IPS-NIHi7 (cell line): ENCODE measurements around the gene MATR3.
A peak's percentile ranks its signal among the peaks of the same experiment; 100 is the strongest.
"Not testable (repeated sequence)": the region's sequence is repeated elsewhere in the genome, so short reads cannot be mapped to it uniquely, and the experiment has no call there.

Source experiments
- DNase-seq: peaks from one replicate; pipeline ENCODE4 v3.0.0; 2012; ENCODE audit warnings: mixed read lengths; ENCODE audit errors: extremely low spot score

MATR3 gene

GRCh38 chr5:139296198-139296597, 2.7 kb downstream of the MATR3 start:
- DNase-seq: no peak

GRCh38 chr5:139296862-139297326, 3.4 kb downstream of the MATR3 start:
- no peak for DNase-seq

DNA sequence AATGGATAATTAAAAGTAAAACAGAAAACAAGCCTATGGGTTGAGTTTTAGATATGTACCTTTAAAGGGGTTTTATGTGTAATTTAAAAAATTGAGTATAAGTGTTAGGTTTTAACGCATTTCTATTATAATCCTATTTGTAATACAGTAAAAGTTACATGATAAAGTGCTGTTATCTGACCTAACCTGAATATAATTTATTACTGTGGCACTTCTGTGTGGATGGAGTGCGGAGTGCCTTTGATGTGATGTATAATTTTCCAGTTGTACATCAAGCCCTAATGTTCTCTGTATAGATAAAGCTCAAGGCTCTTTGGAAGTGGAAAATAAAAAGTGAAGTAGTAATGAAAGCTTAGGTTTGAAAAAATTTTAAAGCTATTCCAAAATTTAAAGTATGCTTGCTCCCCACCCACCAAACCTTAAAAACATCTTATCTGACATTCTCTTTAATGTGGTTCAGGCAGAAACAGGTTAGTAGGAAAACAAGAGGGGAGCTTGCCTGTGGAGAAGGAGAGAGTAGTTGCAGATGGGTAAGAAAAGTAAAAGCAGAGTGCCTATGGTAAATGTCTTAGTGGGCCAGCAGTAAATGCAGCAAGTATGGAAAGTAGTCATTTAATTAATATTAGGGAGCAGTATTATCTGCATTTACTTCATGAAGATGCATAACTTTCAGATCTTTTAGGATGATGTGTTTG, 4.0 kb downstream of the MATR3 start:
- no peak for DNase-seq

GRCh38 chr5:139298242-139298641, 4.7 kb downstream of the MATR3 start:
- no peak for DNase-seq

DNA sequence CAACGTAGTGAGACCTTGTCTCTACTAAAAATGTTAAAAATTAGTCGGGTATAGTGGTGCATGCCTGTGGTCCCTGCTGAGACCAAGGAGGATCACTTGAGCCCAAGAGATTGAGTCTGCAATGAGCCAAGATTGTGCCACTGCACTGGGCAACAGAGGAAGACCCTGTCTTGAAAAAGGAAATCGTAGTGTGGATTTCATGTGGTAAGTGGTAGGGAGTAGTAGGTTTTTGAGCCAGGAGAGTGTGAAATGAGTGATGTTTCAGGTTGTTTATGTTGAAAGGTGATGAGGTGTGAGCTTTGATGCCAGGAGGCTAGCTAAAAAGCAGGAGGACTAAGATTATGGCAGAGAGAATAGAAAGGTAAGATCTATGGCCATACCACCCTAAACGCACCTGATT, 5.9 kb downstream of the MATR3 start:
- no peak for DNase-seq

DNA sequence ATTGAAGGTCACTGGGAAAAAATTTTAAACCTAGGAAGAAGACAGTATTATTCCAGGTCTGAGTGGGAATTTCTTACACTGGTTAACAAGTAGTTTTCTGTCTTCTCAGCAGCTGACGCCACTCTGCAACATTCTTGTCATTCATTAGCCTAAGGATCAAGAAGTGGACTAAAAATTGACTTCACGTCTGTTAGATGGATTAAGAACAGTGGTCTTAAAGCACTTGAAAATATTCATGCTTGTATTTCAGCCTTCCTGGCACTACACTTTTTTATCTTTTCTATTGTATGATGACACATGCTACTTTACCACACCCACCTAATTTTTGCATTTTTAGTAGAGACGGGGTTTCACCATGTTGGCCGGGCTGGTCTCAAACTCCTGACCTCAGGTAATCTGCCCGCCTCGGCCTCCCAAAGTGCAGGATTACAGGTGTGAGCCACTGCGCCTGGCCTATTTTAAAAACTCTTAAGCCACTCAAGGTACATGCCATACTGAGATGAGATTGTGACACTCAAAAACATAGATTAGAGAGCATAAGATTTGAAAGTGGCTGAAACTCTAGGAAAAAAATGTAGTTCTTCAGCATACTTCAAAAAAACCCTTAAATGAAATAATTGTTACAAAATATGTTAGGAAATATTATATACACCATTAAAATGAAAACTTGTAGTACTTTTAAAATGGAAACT, 8.4 kb downstream of the MATR3 start:
- DNase-seq: no peak

DNA sequence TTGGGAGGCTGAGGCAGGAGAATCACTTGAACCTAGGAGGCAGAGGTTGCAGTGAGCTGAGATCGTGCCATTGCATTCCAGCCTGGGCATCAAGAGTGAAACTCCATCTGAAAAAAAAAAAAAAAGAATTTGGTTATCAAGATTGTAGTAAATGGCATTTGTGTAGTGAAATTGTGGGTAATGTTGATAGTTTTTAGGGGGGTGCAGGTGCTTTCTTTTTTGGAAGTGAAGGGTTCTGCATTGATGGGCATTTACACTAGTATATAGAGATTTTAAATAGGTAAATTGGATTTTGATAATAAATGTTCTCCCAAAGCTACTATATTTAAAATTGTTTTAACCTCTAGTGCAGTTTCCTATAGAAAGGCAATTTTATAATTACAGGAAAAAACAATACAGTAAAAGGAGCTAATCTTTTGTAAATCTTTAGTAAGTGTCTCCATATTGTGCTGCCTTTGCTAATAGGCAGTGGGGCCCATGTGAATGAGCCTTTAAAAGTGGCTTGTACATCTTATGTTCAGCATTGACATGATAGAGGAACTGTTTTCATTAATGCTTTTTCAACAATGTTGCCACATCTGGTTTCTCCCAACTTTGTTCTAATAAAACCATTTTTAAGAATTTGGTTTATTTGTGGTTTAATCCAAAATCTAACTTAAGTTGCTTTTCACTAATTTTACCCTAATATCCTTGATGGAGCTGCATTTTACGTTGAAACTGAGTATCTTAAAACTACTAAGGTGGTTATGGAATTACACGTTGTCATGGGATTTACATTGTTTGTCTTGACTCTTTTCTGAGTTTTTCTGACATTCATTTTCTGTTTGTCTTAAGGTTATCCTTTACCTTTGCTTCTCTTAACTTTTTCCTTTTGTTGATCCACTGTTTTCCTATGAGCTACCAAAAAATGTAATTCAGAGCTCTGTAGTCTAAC, 11.1 kb downstream of the MATR3 start:
- no peak for DNase-seq

DNA sequence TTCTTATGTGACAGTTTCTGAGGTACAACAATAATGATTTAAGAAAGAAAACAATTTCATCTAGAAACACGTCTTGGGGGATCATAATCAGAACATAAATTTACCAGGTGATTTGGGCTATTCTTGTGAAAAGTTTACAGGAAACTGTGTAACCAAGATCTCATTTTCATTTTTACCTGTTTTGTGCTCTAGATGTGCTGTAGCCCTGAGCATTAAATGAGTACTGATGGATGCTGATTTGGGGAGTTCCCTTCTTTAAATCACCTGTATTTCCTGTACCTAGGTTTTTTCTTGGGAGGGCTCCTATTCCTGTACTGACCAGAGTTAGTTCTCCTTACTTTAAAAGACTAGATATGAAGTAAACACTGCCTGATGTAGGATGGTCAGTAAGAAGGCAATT, 12.7 kb downstream of the MATR3 start:
- no peak for DNase-seq

DNA sequence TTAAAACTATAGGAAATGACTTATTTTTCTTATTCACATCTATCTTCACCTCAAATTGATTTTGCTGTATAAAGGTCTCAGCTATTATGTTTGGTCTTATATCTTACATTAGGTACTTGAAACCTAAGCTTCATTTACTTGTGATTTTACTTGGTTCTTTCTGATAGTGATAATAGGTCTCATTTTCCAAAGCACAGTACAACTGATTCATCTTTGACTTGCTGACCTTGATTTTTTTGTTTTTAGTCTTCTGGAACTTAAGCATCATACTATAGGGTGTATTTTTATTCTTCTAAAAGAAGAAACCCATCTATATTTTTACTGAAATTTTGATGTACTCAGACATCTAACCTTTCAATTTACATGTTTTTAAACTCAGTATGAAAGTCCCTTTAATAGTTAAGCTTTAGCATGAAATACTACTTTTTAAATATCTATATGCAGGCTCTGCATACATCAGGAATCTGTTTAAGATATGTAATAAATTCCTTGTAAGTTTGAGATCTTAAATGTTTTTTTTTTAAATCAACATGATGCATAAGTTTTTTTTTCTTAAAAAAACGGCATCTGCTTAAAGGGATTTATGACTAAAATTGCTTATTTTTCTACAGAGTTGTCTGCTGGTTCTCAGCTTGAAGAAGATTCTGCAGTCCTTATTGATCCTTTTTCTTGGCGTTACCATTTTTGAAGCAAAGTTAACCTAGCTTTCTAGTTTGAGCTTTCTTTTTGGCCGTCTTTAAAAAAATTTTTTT, 13.3 kb downstream of the MATR3 start:
- DNase-seq: no peak

DNA sequence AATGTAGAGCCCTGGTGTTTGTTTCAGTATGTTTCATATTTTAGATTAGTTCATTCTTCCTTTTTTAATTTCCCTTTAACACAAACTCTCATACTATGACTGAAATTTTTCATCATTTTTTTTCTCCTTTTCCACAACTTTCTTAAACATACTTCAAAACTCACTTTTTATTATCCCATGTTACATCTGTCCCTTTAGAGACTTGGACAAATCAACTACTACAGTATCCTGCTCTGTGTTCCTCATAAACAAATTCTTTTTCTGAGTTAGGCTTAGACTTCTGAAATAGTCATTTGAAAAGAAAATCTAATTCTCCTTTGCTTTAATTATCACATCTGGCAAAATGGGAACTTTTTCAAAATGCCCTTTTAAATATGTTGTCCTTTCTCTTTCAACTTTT, 15.3 kb downstream of the MATR3 start:
- no peak for DNase-seq

DNA sequence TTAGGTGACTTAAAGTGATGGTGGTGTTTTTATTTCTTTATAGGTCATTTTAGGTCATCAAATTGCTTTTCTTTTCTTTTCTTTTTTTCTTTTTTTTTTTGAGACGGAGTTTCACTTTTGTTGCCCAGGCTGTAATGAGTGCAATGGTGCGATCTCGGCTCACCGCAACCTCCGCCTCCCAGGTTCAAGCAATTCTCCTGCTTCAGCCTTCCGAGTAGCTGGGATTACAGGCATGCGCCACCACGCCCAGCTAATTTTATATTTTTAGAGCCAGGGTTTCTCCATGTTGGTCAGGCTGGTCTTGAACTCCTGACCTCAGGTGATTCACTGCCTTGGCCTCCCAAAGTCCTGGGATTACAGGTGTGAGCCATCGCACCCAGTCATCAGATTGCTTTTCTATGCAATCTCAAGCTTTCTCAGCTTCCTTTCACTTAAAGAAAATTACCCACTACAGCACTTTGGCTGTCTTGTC, 17.2 kb downstream of the MATR3 start:
- DNase-seq: not testable (repeated sequence)

GRCh38 chr5:139312075-139312474, 18.5 kb downstream of the MATR3 start:
- no peak for DNase-seq

- DNase-seq: no peak
These were observed 20.7 kb downstream of the MATR3 start for GRCh38 chr5:139314276-139314675.

DNA sequence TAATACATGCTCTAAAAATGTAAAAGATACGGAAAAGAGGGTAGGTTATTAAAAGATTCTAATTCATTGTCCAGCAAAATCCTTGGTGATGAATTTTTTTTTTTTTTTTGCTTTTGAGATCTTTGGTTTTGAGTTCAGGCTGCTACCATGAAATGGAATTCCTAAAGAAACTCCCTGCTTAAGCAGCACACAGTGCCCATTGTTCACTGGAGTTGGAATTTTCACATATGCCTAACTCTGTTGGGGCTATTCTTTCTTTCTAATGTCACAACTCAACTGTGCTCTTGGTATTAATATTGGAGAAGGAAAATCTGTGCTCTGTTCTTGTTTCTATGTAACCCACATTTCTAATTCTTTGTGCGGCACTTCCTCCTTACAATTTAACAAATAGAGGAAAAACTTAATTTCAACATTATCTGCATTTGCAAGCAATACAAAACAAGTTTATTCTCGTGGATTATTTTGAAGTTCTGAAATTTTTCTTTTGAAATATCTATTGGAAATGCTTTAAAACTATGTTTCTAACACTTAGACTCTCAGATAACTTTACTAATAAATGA, 21.6 kb downstream of the MATR3 start:
- no peak for DNase-seq

- no peak for DNase-seq
These were observed 42.3 kb downstream of the MATR3 start for GRCh38 chr5:139335811-139336210.

- no peak for DNase-seq
These were observed 46.5 kb downstream of the MATR3 start for GRCh38 chr5:139340051-139340450.

DNA sequence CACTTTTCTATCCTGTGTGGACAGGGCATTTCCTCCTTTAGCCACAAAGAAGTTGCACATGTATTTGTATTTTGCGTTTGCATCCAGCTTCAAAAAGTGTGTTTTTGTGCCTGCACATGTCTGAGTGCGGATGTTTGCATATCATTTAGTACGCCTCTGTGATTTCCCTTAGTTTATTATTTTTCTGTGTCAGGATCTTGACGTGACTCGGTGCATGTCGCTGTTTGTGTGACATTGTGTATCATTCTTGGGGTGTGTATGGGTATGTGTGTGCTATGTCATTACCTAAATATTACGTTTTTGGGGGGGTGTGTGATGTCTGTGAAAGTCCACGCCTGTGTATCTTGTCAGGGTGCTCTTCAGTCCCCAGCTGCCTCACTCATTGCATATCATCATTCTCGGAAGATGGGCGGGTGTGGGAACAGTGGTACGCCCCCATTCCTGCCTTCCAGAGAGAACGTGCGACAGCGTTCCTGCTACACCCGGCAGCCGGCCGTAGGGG, 47.7 kb downstream of the MATR3 start:
- DNase-seq: no peak

DNA sequence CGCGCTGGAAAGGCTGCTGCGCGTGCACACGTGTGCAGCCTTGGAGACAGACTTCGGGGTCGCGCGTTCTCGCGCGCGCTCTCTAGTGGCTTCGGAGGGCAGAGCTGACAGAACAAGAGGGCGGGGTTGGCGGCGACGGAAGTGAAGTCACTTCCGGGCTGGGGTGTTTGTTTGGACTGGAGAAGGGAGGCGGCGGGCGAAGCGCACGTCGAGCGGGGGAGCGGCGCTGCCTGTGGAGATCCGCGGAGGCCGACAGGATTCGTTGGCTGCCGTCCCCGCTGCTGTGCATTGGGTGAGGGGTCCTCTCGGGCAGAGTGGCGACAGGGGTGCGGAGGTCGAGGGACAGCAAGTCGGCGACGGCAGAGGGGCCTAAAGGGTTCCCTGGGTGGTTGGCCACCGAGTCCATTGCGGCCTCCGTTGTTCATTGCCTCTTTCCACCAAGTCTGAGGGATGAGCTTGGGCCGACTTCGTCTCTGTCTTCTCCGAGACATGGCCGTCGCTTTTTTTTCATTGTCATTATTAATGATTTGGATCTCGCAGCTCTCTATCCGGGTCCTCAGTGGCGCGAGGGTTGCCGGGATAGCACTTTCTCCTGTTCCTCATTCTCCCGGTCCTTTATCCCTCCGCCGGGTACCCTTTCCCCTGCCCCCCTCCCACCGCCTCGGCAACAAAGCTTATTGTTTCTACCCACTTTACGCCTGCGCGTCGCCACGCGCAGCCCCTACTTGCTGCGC, 48.3 kb downstream of the MATR3 start, which contains the start of gene PAIP2:
Gene PAIP2, plus strand, starts transcription at position 166 of the 734 bp plus-strand sequence. CDS start 21,931 bp downstream, outside the sequence.
- peak; percentile 94 for DNase-seq

GRCh38 chr5:139342423-139342723, 48.8 kb downstream of the MATR3 start:
- no peak for DNase-seq

GRCh38 chr5:139343476-139343875, 49.9 kb downstream of the MATR3 start:
- no peak for DNase-seq
